Measurements from ENCODE around the gene ERGIC3. TPM values are rescaled to one million over a fixed set of nuclear protein-coding genes. Genes with fewer than 3 reads are reported as not detected.

Gene ERGIC3
- polyA plus RNA-seq, 1 experiment, result 917 TPM

DNA sequence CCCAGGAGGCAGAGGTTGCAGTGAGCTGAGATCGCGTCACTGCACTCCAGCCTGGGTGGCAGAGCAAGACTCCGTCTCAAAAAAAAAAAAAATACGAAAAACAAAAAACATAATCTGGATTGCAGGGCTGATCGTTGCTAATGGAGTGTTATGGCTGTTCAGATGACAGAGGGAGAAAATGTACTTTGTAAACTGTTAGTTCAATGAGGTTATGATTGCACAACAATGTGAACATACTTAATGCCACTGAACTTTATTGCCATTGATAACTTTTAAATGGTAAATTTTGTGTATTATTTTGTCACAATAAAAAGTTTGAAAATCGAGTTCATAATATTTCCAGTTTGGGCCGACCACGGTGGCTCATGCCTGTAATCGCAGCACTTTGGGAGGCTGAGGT lies 22.9 kb upstream of the ERGIC3 start:
- ChIA-PET POLR2A (no interaction called here), CTCF (no interaction called here)
- TF ChIP-seq, protein P1, sequence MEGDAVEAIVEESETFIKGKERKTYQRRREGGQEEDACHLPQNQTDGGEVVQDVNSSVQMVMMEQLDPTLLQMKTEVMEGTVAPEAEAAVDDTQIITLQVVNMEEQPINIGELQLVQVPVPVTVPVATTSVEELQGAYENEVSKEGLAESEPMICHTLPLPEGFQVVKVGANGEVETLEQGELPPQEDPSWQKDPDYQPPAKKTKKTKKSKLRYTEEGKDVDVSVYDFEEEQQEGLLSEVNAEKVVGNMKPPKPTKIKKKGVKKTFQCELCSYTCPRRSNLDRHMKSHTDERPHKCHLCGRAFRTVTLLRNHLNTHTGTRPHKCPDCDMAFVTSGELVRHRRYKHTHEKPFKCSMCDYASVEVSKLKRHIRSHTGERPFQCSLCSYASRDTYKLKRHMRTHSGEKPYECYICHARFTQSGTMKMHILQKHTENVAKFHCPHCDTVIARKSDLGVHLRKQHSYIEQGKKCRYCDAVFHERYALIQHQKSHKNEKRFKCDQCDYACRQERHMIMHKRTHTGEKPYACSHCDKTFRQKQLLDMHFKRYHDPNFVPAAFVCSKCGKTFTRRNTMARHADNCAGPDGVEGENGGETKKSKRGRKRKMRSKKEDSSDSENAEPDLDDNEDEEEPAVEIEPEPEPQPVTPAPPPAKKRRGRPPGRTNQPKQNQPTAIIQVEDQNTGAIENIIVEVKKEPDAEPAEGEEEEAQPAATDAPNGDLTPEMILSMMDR (IDR thresholded peaks at IDR 0.05; ENCODE audit: insufficient read depth, low read depth, low read length), result no peak
- no peak overlapping the region for H3K4me3 ChIP-seq (ENCODE audit: low read depth, low read length)
- peaks cover 1% of the 10 kb centered on the region; the same call in 1 of the 2 replicates for H3K27me3 ChIP-seq (ENCODE audit: control insufficient read depth, insufficient read depth, low read length)
- H3K36me3 ChIP-seq (ENCODE audit: control insufficient read depth, insufficient read depth, low read length), result peaks cover 2% of the 10 kb centered on the region
- no peak for DNase-seq (ENCODE audit: low read depth)

DNA sequence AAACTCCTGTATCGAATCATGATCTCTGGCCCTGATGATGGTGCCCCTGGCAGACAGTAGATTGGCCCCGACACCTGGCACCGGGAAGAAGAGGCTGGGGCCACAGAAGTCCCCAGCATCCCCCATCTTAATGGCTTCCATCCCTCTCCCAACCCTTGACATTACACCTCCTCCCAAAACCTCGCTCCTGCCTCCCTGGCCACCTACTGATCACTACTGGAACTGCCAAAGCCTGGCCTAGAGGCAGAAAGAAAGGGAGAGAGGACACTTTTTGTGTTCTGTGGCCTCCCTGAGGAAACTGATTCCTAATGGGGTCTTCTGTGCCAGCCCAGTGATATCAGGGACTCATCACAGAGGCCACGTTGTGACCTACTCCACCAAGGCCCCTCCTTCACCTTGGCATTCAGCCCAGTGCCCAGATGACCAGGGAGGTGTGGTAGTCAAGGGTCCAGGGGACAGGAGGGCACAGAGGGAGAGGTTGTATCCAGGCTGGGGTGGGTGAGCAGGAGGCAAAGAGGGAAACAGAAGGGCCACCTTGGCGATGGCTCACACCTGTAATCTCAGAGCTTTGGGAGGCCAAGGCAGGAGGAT lies 18.5 kb upstream of the ERGIC3 start:
- Histone ChIP-seq H3K27me3 (ENCODE audit: control insufficient read depth, insufficient read depth, low read length) (peaks cover 1% of the 10 kb centered on the region), H3K36me3 (ENCODE audit: control insufficient read depth, insufficient read depth, low read length) (no peaks in the 10 kb centered on the region), H3K4me3 (ENCODE audit: low read depth, low read length) (no peak overlapping the region)
- DNase-seq (ENCODE audit: low read depth), result no peak
- POLR2A ChIA-PET, result no interaction called here
- TF ChIP-seq, protein P1 (IDR thresholded peaks at IDR 0.05; ENCODE audit: insufficient read depth, low read depth, low read length), result peak; percentile 61
- CTCF ChIA-PET, result interaction anchor here (0.6 to 1.0 kb wide), 2 partner anchors 25 to 219 kb away, joined by 3 read pairs; no protein-coding TSS in a partner anchor

DNA sequence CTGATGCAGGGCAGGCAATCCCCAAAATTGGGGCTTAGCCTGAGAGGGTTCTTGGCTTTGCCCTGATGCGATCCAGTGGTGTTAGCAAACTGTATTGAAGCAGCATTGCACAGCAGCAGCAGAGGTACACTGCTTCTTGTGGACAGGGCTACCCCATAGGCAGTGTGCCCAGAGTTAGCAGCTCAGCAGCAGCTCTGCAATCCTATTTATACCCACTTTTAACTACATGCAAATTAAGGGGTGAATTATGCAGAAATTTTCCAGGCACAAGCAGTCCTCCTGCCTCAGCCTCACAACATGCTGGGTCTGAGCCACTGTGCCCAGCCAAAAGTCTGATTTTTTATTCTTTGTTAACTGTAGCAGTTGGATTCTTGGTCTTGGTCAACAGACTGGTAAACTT lies 16.2 kb upstream of the ERGIC3 start:
- CTCF ChIA-PET, result no interaction called here
- POLR2A ChIA-PET, result no interaction called here
- no peak for DNase-seq (ENCODE audit: low read depth)

DNA sequence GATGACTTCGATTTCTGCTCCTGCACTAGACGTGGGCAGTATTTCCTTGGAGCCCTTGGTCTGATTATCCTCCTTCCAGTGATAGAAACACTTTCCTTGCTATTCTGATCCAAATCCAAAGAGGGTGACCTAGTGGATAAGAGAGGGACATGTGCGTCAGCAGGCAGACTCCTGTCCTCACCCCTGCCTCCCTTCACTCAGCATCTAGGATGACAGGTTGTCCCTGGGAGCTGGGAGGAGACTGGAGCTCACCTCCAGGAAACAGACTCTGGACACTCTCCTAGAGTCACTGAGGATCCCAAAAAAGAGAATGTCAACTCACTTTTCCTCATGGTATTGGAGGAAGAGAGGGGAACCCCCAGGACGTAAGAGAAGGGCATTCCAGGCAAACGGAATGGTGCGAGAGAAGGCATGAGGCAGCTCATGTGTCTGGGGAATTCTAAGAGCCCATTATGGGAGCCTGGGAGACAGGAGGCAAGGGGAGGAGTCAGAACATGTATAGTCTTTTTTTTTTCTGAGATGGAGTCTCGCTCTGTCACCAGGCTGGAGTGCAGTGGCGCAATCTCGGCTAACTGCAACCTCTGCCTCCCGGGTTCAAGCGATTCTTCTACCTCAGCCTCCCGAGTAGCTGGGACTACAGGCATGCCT lies 14.6 kb upstream of the ERGIC3 start:
- H3K4me3 ChIP-seq (ENCODE audit: low read depth, low read length), result no peak overlapping the region
- TF ChIP-seq, protein P1 (IDR thresholded peaks at IDR 0.05; ENCODE audit: insufficient read depth, low read depth, low read length), result no peak
- peaks cover 1% of the 10 kb centered on the region for H3K27me3 ChIP-seq (ENCODE audit: control insufficient read depth, insufficient read depth, low read length)
- H3K36me3 ChIP-seq (ENCODE audit: control insufficient read depth, insufficient read depth, low read length), result no peaks in the 10 kb centered on the region
- no peak for DNase-seq (ENCODE audit: low read depth)
- ChIA-PET POLR2A (no interaction called here), CTCF (interaction anchor here (0.9 kb wide), 1 partner anchor 8 kb away, joined by 3 read pairs; no protein-coding TSS in a partner anchor)

More for the DNA sequence above, 16.2 kb upstream of the ERGIC3 start:
- H3K27me3 ChIP-seq (ENCODE audit: control insufficient read depth, insufficient read depth, low read length), result peaks cover 1% of the 10 kb centered on the region
- H3K36me3 ChIP-seq (ENCODE audit: control insufficient read depth, insufficient read depth, low read length), result no peaks in the 10 kb centered on the region
- H3K4me3 ChIP-seq (ENCODE audit: low read depth, low read length), result no peak overlapping the region
- TF ChIP-seq, protein P1 (IDR thresholded peaks at IDR 0.05; ENCODE audit: insufficient read depth, low read depth, low read length), result no peak

DNA sequence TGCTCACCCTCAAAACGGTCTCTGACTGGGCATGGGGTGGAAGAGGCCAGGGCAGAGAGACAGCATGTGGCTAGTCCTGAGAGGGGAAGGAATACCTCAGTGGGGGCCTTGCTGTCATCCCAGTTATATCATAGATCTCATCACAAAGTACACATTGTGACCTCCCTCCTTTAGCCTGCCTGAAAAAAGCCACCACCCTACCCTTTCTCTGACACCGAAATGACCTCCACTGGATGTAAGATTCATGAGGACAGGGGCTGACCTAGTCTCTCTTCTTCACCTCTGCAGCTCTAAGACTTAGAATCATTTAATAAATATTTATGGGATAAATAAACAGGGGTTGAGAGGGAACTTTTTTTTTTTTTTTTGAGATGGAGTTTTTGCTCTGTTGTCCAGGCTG lies 12.3 kb upstream of the ERGIC3 start, which contains the start of gene C20orf173:
C20orf173 (minus strand) TSS at position 101 of the 400 bp plus-strand sequence. CDS start 279 bp downstream, outside the sequence.
- Histone ChIP-seq H3K36me3 (ENCODE audit: control insufficient read depth, insufficient read depth, low read length) (no peaks in the 10 kb centered on the region), H3K4me3 (ENCODE audit: low read depth, low read length) (no peak within 1 kb of the TSS), H3K27me3 (ENCODE audit: control insufficient read depth, insufficient read depth, low read length) (no peaks in the 10 kb centered on the region; the same call in 1 of the 2 replicates)
- TF ChIP-seq, protein P1 (IDR thresholded peaks at IDR 0.05; ENCODE audit: insufficient read depth, low read depth, low read length), result no peak
- CTCF ChIA-PET, result interaction anchor here (0.9 kb wide), 1 partner anchor 12 kb away, joined by 3 read pairs; no protein-coding TSS in a partner anchor
- no peak for DNase-seq (ENCODE audit: low read depth)
- POLR2A ChIA-PET, result no interaction called here
